Progenitor cell of endocrine pancreas (in vitro differentiated cells): ENCODE data around the gene FOXP1. TPM values are rescaled to one million over a fixed set of nuclear protein-coding genes. Genes with fewer than 3 reads are reported as not detected.
A peak's percentile ranks its signal among the peaks of the same experiment; 100 is the strongest.

Experiments
- DNase-seq: peaks from one replicate; pipeline ENCODE4 v3.0.0; 2021; ENCODE audit warnings: low spot score; ENCODE audit not compliant: unreplicated experiment
- H3K27ac Mint-ChIP-seq: 2 replicates; pipeline ENCODE4 v1.8.0; 2021; ENCODE audit warnings: mild to moderate bottlenecking, moderate library complexity, mixed read lengths
- H3K27me3 Mint-ChIP-seq: 2 replicates; pipeline ENCODE4 v1.8.0; 2021; ENCODE audit warnings: mixed read lengths
- H3K36me3 Mint-ChIP-seq: 2 replicates; pipeline ENCODE4 v1.8.0; 2022; ENCODE audit warnings: mixed read lengths; ENCODE audit not compliant: insufficient read depth
- H3K4me1 Mint-ChIP-seq: 2 replicates; pipeline ENCODE4 v1.8.0; 2021; ENCODE audit warnings: low read depth, mixed read lengths
- H3K4me3 Mint-ChIP-seq: 2 replicates; pipeline ENCODE4 v1.8.0; 2021; ENCODE audit warnings: low read depth, mild to moderate bottlenecking, moderate library complexity, mixed read lengths
- H3K9me3 Mint-ChIP-seq: 2 replicates; pipeline ENCODE4 v1.8.0; 2021; ENCODE audit warnings: low read depth, mixed read lengths
- total RNA-seq: library from RNA; stranded (reverse); gene quantifications from 2 replicates; pipeline ENCODE4 v1.2.1, GENCODE V29; 2021
- TF ChIP-seq, protein P1 (sequence below): fragments of 200-600 bp; sonication (generic); IDR thresholded peaks from one replicate; pipeline ENCODE4 v1.5.0; 2021; ENCODE audit warnings: antibody characterized with exemption, mild to moderate bottlenecking; ENCODE audit not compliant: unreplicated experiment

The FOXP1 gene
- total RNA-seq, 1 donor from 2014 or later: 242 TPM

DNA sequence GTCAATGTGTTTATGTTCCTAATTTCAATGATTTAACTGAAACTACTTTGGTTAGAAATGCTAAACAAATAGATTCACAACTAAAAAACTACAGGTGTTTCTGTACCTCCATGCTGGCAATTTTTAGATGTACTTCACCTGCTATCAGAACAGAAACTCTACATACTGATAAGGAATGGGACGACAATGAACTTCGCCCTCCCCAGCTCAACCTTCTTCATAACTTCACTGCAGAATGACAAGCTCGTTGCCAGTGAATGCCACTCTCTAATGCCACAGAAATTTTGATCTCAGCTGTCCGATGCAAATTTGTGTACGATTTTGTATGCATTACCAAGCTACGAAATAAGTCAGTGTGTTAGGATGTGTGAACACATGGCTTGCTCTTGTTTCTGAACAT is 133.4 kb downstream of the FOXP1 start:
- Mint-ChIP-seq H3K9me3 (no peaks in the 10 kb centered on the region), H3K4me3 (no peak overlapping the region), H3K36me3 (no peaks in the 10 kb centered on the region), H3K4me1 (peaks cover 49% of the 10 kb centered on the region), H3K27ac (no peak overlapping the region), H3K27me3 (no peaks in the 10 kb centered on the region)
- DNase-seq: no peak
- TF ChIP-seq, protein P1, sequence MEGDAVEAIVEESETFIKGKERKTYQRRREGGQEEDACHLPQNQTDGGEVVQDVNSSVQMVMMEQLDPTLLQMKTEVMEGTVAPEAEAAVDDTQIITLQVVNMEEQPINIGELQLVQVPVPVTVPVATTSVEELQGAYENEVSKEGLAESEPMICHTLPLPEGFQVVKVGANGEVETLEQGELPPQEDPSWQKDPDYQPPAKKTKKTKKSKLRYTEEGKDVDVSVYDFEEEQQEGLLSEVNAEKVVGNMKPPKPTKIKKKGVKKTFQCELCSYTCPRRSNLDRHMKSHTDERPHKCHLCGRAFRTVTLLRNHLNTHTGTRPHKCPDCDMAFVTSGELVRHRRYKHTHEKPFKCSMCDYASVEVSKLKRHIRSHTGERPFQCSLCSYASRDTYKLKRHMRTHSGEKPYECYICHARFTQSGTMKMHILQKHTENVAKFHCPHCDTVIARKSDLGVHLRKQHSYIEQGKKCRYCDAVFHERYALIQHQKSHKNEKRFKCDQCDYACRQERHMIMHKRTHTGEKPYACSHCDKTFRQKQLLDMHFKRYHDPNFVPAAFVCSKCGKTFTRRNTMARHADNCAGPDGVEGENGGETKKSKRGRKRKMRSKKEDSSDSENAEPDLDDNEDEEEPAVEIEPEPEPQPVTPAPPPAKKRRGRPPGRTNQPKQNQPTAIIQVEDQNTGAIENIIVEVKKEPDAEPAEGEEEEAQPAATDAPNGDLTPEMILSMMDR: no peak

DNA sequence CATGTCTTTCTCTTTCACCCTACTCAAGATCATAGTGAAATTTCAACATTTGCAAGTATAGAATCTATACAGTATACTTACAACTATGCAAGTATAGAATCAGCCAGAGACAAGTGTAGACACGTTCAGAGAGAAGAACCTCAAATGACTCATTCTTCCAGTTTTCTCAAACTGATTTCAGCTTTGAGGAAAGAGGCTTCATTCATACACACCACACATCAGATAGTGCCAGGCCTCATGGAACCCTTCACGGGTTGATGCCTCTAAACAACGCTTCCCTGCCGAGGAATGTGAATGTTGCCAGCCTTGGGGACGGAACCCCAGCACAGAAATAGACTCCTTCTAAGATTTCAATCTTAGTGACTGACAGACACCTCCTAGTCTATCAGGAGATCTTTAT is 135.7 kb downstream of the FOXP1 start:
- no peak overlapping the region for H3K27ac Mint-ChIP-seq
- no peak for DNase-seq
- no peaks in the 10 kb centered on the region for H3K9me3 Mint-ChIP-seq
- TF ChIP-seq, protein P1: no peak
- no peak overlapping the region for H3K4me3 Mint-ChIP-seq
- H3K4me1 Mint-ChIP-seq: peaks cover 32% of the 10 kb centered on the region
- H3K27me3 Mint-ChIP-seq: no peaks in the 10 kb centered on the region
- H3K36me3 Mint-ChIP-seq: peaks cover 2% of the 10 kb centered on the region

DNA sequence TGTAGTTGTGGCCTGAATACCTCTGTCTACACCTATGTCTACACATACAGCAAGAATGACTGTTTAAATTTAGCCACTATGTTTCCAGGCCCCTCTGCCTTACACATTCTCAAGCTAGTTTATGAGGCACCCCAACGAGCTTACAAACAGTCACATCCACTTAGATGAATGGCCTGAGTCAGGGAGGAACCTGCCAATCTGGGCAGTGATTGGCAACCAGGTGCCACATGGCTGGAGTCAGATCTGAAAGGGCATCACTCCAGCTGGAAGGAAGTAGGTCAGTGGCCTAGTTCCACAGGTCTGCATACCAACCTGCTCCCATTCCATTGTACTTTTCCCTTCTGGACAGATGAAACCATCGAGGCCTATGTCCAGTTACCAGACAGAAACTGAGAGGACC is 136.3 kb downstream of the FOXP1 start:
- Mint-ChIP-seq H3K4me3 (no peak overlapping the region), H3K4me1 (peaks cover 26% of the 10 kb centered on the region), H3K36me3 (peaks cover 2% of the 10 kb centered on the region), H3K9me3 (no peaks in the 10 kb centered on the region), H3K27ac (no peak overlapping the region), H3K27me3 (no peaks in the 10 kb centered on the region)
- no peak for DNase-seq
- TF ChIP-seq, protein P1: no peak

DNA sequence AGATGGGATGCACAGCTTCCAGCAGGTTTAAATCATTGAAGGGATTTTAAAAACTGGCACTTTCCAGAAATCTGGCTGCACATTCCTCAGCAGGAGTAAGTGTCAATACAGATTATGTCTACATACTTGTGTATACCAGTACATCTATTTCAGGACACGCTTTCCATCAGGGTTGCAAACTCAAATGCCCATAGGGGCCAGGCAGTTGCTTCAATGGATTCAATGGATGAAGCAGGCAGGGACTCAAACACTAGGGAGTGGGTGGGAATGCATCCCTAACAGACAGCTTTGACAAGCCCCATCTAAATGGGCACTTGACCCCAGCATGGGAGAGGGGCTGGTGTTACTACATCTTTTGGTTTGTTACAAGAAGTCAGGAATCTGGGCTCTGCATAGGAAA is 136.8 kb downstream of the FOXP1 start:
- Mint-ChIP-seq H3K4me1 (peaks cover 23% of the 10 kb centered on the region), H3K36me3 (peaks cover 2% of the 10 kb centered on the region), H3K27ac (no peak overlapping the region), H3K9me3 (no peaks in the 10 kb centered on the region), H3K4me3 (no peak overlapping the region), H3K27me3 (no peaks in the 10 kb centered on the region)
- TF ChIP-seq, protein P1: no peak
- DNase-seq: no peak

DNA sequence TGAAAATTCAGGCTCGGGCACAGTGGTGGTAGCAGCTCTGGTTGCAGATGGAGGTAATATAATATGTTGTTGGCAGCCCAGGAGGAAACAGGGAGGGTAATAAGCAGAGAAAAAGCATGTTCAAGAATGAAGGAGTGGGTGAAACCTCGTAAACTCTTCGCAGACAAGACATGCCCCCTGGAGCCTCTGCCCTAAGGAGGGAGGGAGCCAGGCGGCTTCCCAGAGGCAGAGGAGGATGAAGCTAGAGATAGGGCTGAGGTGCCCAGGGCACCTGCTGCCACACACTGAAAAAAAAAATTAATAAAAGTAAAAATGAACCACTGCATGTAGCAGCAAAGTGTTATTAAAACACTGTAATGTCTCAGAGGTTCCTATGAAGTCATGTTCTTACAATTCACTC is 137.3 kb downstream of the FOXP1 start:
- no peaks in the 10 kb centered on the region for H3K9me3 Mint-ChIP-seq
- H3K36me3 Mint-ChIP-seq: peaks cover 2% of the 10 kb centered on the region
- no peaks in the 10 kb centered on the region for H3K27me3 Mint-ChIP-seq
- peak overlapping the region; percentile 70 for H3K27ac Mint-ChIP-seq
- H3K4me3 Mint-ChIP-seq: no peak overlapping the region
- no peak for DNase-seq
- H3K4me1 Mint-ChIP-seq: peaks cover 20% of the 10 kb centered on the region
- TF ChIP-seq, protein P1: no peak
